Peyer's patch (tissue), 4 donors: ENCODE results near the gene CERT1. TPM values are rescaled to one million over a fixed set of nuclear protein-coding genes. Genes with fewer than 3 reads are reported as not detected.

ENCODE experiments used
- DNase-seq, 3 donors: peaks; one replicate each; pipeline ENCODE4 v3.0.0-alpha.2; 2017 to 2019
- H3K27ac ChIP-seq, 4 donors: fragments of 200-600 bp; sonication (generic); one replicate each; pipeline ENCODE4 v1.5.1; 2016 to 2019
- H3K27me3 ChIP-seq, 2 donors: fragments of 200-600 bp; sonication (generic); one replicate each; pipeline ENCODE4 v1.5.1; 2019
- H3K36me3 ChIP-seq, 3 donors: fragments of 200-600 bp; sonication (generic); one replicate each; pipeline ENCODE4 v1.5.1; 2016 to 2019
- H3K4me1 ChIP-seq, 4 donors: fragments of 200-600 bp; sonication (generic); one replicate each; pipeline ENCODE4 v1.5.1; 2016 to 2019
- H3K4me3 ChIP-seq, 4 donors: fragments of 200-600 bp; sonication (generic); 1 replicate in 3 of 4; 2 replicates in 1 of 4; pipeline ENCODE4 v1.5.1; 2016 to 2019; ENCODE audit warnings: mild to moderate bottlenecking in 1 of 4
- H3K9me3 ChIP-seq, 4 donors: fragments of 200-600 bp; sonication (generic); one replicate each; pipeline ENCODE4 v1.5.1; 2016 to 2019; ENCODE audit warnings: mild to moderate bottlenecking in 1 of 4
- CTCF ChIP-seq, 6 experiments: fragments of 450-650 bp in 4 of 6; fragments of 200-600 bp in 2 of 6; sonication (generic) in 1 of 6; IDR thresholded peaks; one replicate each; pipeline ENCODE4 v1.5.1; 2017 to 2019; ENCODE audit warnings: antibody characterized with exemption in 6 of 6, mild to moderate bottlenecking in 3 of 6, moderate library complexity in 1 of 6
- POLR2A ChIP-seq, 2 donors: fragments of 450-650 bp; IDR thresholded peaks; one replicate each; pipeline ENCODE4 v1.5.1; 2017; ENCODE audit warnings: antibody characterized with exemption in 2 of 2, mild to moderate bottlenecking in 2 of 2, moderate library complexity in 2 of 2
- total RNA-seq, 4 donors: library from RNA; depleted of rRNA; stranded (reverse); fragments of >200 nt; gene quantifications; one replicate each; pipeline ENCODE4 v1.1.0, GENCODE V29; 2016

Gene CERT1
- total RNA-seq, 4 donors from 2014 or later, result 32.2 to 52.0 (median 39.6) TPM

GRCh38 chr5:75450069-75450468 lies 61.4 kb downstream of the CERT1 start:
- TF ChIP-seq CTCF (IDR thresholded peaks at IDR 0.05) (no peak), POLR2A (IDR thresholded peaks at IDR 0.05) (no peak)
- H3K9me3 ChIP-seq, result peaks cover 0 to 2% (median 0%) of the 10 kb centered on the region in 4 donors
- no peaks in the 10 kb centered on the region for H3K36me3 ChIP-seq
- no peak overlapping the region for H3K4me3 ChIP-seq
- no peak overlapping the region for H3K27ac ChIP-seq
- no peaks in the 10 kb centered on the region for H3K27me3 ChIP-seq
- DNase-seq, result no peak
- H3K4me1 ChIP-seq, result no peaks in the 10 kb centered on the region

GRCh38 chr5:75446068-75446467 lies 65.4 kb downstream of the CERT1 start:
- TF ChIP-seq POLR2A (IDR thresholded peaks at IDR 0.05), result no peak
- TF ChIP-seq CTCF (IDR thresholded peaks at IDR 0.05), result no peak
- Histone ChIP-seq H3K4me1 (no peaks in the 10 kb centered on the region), H3K9me3 (peaks cover 0 to 2% (median 0%) of the 10 kb centered on the region in 4 donors), H3K4me3 (no peak overlapping the region), H3K27ac (no peak overlapping the region), H3K36me3 (no peaks in the 10 kb centered on the region), H3K27me3 (no peaks in the 10 kb centered on the region)
- DNase-seq, result no peak

GRCh38 chr5:75441560-75441959 lies 69.9 kb downstream of the CERT1 start:
- Histone ChIP-seq H3K27me3 (no peaks in the 10 kb centered on the region), H3K36me3 (no peaks in the 10 kb centered on the region), H3K27ac (no peak overlapping the region), H3K9me3 (peaks cover 0 to 1% (median 0%) of the 10 kb centered on the region in 4 donors), H3K4me1 (no peaks in the 10 kb centered on the region), H3K4me3 (no peak overlapping the region)
- DNase-seq, result no peak
- no peak for TF ChIP-seq POLR2A (IDR thresholded peaks at IDR 0.05)
- TF ChIP-seq CTCF (IDR thresholded peaks at IDR 0.05), result no peak

GRCh38 chr5:75439276-75439675 lies 72.2 kb downstream of the CERT1 start:
- Histone ChIP-seq H3K27ac (no peak overlapping the region), H3K4me3 (no peak overlapping the region), H3K27me3 (no peaks in the 10 kb centered on the region), H3K36me3 (no peaks in the 10 kb centered on the region), H3K4me1 (no peaks in the 10 kb centered on the region), H3K9me3 (no peaks in the 10 kb centered on the region)
- no peak for DNase-seq
- no peak for TF ChIP-seq POLR2A (IDR thresholded peaks at IDR 0.05)
- TF ChIP-seq CTCF (IDR thresholded peaks at IDR 0.05), result no peak

GRCh38 chr5:75438722-75439121 lies 72.7 kb downstream of the CERT1 start:
- no peak for TF ChIP-seq POLR2A (IDR thresholded peaks at IDR 0.05)
- no peak for TF ChIP-seq CTCF (IDR thresholded peaks at IDR 0.05)
- H3K36me3 ChIP-seq, result no peaks in the 10 kb centered on the region
- no peak overlapping the region for H3K4me3 ChIP-seq
- DNase-seq, result no peak
- H3K4me1 ChIP-seq, result no peaks in the 10 kb centered on the region
- H3K27ac ChIP-seq, result no peak overlapping the region
- H3K27me3 ChIP-seq, result no peaks in the 10 kb centered on the region
- H3K9me3 ChIP-seq, result no peaks in the 10 kb centered on the region

GRCh38 chr5:75435096-75435495 lies 76.3 kb downstream of the CERT1 start:
- no peaks in the 10 kb centered on the region for H3K27me3 ChIP-seq
- no peaks in the 10 kb centered on the region for H3K36me3 ChIP-seq
- H3K27ac ChIP-seq, result no peak overlapping the region
- H3K4me1 ChIP-seq, result no peaks in the 10 kb centered on the region
- no peaks in the 10 kb centered on the region for H3K9me3 ChIP-seq
- no peak for DNase-seq
- no peak overlapping the region for H3K4me3 ChIP-seq
- TF ChIP-seq CTCF (IDR thresholded peaks at IDR 0.05) (no peak), POLR2A (IDR thresholded peaks at IDR 0.05) (no peak)
